OCI-LY3 (cell line): ENCODE results near the gene SPDYC.

ENCODE experiments used
- EZH2phosphoT487 ChIP-seq: fragments of 200-600 bp; shearing (Covaris generic); IDR thresholded peaks from 2 replicates; pipeline ENCODE4 v1.6.1; 2018; ENCODE audit warnings: antibody characterized with exemption, mixed run types, low read depth
- TF ChIP-seq, protein P1 (sequence below): fragments of 200-600, 300-600 bp; sonication (generic); IDR thresholded peaks from 2 replicates; pipeline ENCODE4 v1.5.1; 2014; ENCODE audit warnings: antibody characterized with exemption, low read length, low read depth

- TF ChIP-seq EZH2phosphoT487 = no peak
- TF ChIP-seq, protein P1, sequence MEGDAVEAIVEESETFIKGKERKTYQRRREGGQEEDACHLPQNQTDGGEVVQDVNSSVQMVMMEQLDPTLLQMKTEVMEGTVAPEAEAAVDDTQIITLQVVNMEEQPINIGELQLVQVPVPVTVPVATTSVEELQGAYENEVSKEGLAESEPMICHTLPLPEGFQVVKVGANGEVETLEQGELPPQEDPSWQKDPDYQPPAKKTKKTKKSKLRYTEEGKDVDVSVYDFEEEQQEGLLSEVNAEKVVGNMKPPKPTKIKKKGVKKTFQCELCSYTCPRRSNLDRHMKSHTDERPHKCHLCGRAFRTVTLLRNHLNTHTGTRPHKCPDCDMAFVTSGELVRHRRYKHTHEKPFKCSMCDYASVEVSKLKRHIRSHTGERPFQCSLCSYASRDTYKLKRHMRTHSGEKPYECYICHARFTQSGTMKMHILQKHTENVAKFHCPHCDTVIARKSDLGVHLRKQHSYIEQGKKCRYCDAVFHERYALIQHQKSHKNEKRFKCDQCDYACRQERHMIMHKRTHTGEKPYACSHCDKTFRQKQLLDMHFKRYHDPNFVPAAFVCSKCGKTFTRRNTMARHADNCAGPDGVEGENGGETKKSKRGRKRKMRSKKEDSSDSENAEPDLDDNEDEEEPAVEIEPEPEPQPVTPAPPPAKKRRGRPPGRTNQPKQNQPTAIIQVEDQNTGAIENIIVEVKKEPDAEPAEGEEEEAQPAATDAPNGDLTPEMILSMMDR = no peak
Measured at GRCh38 chr11:65165410-65166317, 4.4 kb upstream of the SPDYC start.
